ENCODE results near the gene RUNX2. TPM values are rescaled to one million over a fixed set of nuclear protein-coding genes. Genes with fewer than 3 reads are reported as not detected.

The RUNX2 gene
- polyA plus RNA-seq, 1 of the 3 experiments (the other 2 are of a cell fraction): 4.4 TPM

GRCh38 chr6:45375449-45375848 is 47.3 kb downstream of the RUNX2 start (continued):
- TF ChIP-seq, protein P1, sequence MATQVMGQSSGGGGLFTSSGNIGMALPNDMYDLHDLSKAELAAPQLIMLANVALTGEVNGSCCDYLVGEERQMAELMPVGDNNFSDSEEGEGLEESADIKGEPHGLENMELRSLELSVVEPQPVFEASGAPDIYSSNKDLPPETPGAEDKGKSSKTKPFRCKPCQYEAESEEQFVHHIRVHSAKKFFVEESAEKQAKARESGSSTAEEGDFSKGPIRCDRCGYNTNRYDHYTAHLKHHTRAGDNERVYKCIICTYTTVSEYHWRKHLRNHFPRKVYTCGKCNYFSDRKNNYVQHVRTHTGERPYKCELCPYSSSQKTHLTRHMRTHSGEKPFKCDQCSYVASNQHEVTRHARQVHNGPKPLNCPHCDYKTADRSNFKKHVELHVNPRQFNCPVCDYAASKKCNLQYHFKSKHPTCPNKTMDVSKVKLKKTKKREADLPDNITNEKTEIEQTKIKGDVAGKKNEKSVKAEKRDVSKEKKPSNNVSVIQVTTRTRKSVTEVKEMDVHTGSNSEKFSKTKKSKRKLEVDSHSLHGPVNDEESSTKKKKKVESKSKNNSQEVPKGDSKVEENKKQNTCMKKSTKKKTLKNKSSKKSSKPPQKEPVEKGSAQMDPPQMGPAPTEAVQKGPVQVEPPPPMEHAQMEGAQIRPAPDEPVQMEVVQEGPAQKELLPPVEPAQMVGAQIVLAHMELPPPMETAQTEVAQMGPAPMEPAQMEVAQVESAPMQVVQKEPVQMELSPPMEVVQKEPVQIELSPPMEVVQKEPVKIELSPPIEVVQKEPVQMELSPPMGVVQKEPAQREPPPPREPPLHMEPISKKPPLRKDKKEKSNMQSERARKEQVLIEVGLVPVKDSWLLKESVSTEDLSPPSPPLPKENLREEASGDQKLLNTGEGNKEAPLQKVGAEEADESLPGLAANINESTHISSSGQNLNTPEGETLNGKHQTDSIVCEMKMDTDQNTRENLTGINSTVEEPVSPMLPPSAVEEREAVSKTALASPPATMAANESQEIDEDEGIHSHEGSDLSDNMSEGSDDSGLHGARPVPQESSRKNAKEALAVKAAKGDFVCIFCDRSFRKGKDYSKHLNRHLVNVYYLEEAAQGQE (IDR thresholded peaks at IDR 0.05; ENCODE audit: low read depth, low read length): no peak
- TF ChIP-seq FOSL2 (IDR thresholded peaks at IDR 0.05; ENCODE audit: borderline replicate concordance, low read depth) (no peak), NFIC (IDR thresholded peaks at IDR 0.05; ENCODE audit: borderline replicate concordance) (no peak), FOXM1 (IDR thresholded peaks at IDR 0.05; ENCODE audit: low read depth) (no peak), USF2 (IDR thresholded peaks at IDR 0.05; ENCODE audit: borderline replicate concordance, low read depth, low read length) (no peak), SMC3 (IDR thresholded peaks at IDR 0.05; ENCODE audit: low read depth, low read length) (no peak), RCOR1 (IDR thresholded peaks at IDR 0.05; ENCODE audit: low read length) (no peak), SIN3A (IDR thresholded peaks at IDR 0.05; ENCODE audit: borderline replicate concordance, low read depth, low read length) (no peak)
- TF ChIP-seq, protein P2, sequence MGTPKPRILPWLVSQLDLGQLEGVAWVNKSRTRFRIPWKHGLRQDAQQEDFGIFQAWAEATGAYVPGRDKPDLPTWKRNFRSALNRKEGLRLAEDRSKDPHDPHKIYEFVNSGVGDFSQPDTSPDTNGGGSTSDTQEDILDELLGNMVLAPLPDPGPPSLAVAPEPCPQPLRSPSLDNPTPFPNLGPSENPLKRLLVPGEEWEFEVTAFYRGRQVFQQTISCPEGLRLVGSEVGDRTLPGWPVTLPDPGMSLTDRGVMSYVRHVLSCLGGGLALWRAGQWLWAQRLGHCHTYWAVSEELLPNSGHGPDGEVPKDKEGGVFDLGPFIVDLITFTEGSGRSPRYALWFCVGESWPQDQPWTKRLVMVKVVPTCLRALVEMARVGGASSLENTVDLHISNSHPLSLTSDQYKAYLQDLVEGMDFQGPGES (IDR thresholded peaks at IDR 0.05; ENCODE audit: low read depth, low read length): no peak

DNA sequence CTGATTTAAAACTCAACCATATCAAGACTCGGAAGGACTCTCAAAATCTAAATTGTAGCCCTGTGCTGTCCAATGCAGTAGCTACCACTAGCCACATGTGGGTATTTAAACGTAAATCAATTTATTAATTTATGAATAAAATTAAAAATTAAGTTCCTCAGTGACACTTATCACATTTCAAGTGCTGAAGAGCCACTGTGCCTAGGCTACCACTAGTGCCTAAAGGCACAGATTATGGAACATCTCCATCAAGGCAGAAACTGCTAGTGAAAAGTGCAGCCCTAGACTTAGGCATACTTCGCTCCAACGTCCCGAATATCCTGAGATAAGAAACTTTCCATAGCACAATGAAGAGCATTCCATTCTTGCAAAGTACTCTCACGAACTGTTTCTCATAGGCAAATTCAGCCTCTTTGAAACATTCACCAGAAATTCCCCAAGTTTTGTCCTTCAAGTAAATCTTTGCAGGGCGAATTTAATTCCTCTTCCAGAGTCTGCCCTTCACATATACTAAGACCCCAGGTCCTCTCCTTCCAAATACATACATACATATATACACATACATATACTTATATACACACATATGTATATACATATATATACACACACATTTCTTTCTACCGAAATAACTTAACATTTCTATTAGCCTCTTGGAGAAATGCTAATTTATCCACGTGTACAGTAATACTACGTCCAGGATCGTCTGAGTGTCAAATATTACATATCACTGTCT is 48.3 kb downstream of the RUNX2 start:
- ChIA-PET CTCF (no interaction called here), POLR2A (interaction anchor here (0.8 kb wide), 1 partner anchor 10 kb away, joined by 4 read pairs; no protein-coding TSS in a partner anchor)
- 56% methylated on average over 11 of the region's 11 CpGs for WGBS (ENCODE audit: low lambda C conversion rate)
- DNase-seq: no peak
- Histone ChIP-seq H2AFZ (ENCODE audit: low read depth) (peak overlapping the region; percentile 82), H4K20me1 (ENCODE audit: insufficient read depth) (no peaks in the 10 kb centered on the region), H3K9ac (peak overlapping the region; percentile 97), H3K9me3 (no peaks in the 10 kb centered on the region), H3K79me2 (ENCODE audit: insufficient read depth) (peaks cover 20% of the 10 kb centered on the region; the same call in 1 of the 2 replicates), H3K9me2 (no peaks in the 10 kb centered on the region), H3K27ac (ENCODE audit: low read depth in 2 of 2, low read length in 1 of 2) (peak overlapping the region; percentile 94 to 98), H3K4me2 (peak overlapping the region; percentile 88), H3F3A (replicated peaks; ENCODE audit: insufficient read depth) (peaks cover 7% of the 10 kb centered on the region), H3K4me1 (ENCODE audit: control insufficient read depth in 1 of 2, insufficient read depth in 2 of 2, low read depth in 1 of 2, low read length in 1 of 2) (peaks cover 2 to 5% of the 10 kb centered on the region in 2 experiments; a peak in 2 of 4 replicates), H3K4me3 (ENCODE audit: low read depth in 2 of 2, low read length in 1 of 2) (peak overlapping the region; percentile 67 to 80), H3K36me3 (replicated peaks in 1 of 2; ENCODE audit: control insufficient read depth in 1 of 2, insufficient read depth in 2 of 2, low read length in 1 of 2) (no peaks in the 10 kb centered on the region), H3K27me3 (ENCODE audit: insufficient read depth) (no peaks in the 10 kb centered on the region)
- TF ChIP-seq FOXM1 (IDR thresholded peaks at IDR 0.05; ENCODE audit: low read depth): no peak
- no peak for TF ChIP-seq TCF12 (IDR thresholded peaks at IDR 0.05)
- no peak for TF ChIP-seq RAD21 (IDR thresholded peaks at IDR 0.05; ENCODE audit: low read length)
- TF ChIP-seq RXRA (IDR thresholded peaks at IDR 0.05; ENCODE audit: borderline replicate concordance, low read depth): no peak
- TF ChIP-seq SMC3 (IDR thresholded peaks at IDR 0.05; ENCODE audit: low read depth, low read length): no peak
- TF ChIP-seq CHD2 (IDR thresholded peaks at IDR 0.05; ENCODE audit: low read length, partially characterized antibody): no peak
- TF ChIP-seq ZBTB33 (IDR thresholded peaks at IDR 0.05; ENCODE audit: borderline replicate concordance, low read depth): no peak
- TF ChIP-seq NRF1 (IDR thresholded peaks at IDR 0.05; ENCODE audit: low read depth, low read length): no peak
- TF ChIP-seq, protein P3, sequence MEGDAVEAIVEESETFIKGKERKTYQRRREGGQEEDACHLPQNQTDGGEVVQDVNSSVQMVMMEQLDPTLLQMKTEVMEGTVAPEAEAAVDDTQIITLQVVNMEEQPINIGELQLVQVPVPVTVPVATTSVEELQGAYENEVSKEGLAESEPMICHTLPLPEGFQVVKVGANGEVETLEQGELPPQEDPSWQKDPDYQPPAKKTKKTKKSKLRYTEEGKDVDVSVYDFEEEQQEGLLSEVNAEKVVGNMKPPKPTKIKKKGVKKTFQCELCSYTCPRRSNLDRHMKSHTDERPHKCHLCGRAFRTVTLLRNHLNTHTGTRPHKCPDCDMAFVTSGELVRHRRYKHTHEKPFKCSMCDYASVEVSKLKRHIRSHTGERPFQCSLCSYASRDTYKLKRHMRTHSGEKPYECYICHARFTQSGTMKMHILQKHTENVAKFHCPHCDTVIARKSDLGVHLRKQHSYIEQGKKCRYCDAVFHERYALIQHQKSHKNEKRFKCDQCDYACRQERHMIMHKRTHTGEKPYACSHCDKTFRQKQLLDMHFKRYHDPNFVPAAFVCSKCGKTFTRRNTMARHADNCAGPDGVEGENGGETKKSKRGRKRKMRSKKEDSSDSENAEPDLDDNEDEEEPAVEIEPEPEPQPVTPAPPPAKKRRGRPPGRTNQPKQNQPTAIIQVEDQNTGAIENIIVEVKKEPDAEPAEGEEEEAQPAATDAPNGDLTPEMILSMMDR (IDR thresholded peaks at IDR 0.05): no peak
- TF ChIP-seq RCOR1 (IDR thresholded peaks at IDR 0.05; ENCODE audit: low read length): no peak
- no peak for TF ChIP-seq EP300 (IDR thresholded peaks at IDR 0.05; ENCODE audit: borderline replicate concordance in 1 of 2, low read depth in 1 of 2, low read length in 1 of 2)
- no peak for TF ChIP-seq YY1 (IDR thresholded peaks at IDR 0.05; ENCODE audit: low read depth)
- no peak for TF ChIP-seq ELF1 (IDR thresholded peaks at IDR 0.05)
- TF ChIP-seq NFIC (IDR thresholded peaks at IDR 0.05; ENCODE audit: borderline replicate concordance): no peak
- no peak for TF ChIP-seq JUND (IDR thresholded peaks at IDR 0.05)
- no peak for TF ChIP-seq TEAD4 (IDR thresholded peaks at IDR 0.05; ENCODE audit: borderline replicate concordance, insufficient read depth)
- TF ChIP-seq MEF2A (IDR thresholded peaks at IDR 0.05; ENCODE audit: borderline replicate concordance, low read depth): no peak
